MCF 10A (cell line): ENCODE results near the gene AOX1. TPM values are rescaled to one million over a fixed set of nuclear protein-coding genes. Genes with fewer than 3 reads are reported as not detected.
A peak's percentile ranks its signal among the peaks of the same experiment; 100 is the strongest.

Source experiments
- BruUV-seq: library from RNA; stranded (reverse); fragments of 400-500 nt; replicated peaks from 2 replicates; lab custom pipeline; 2021; lab: Mats Ljungman, UMichigan
- CTCF ChIA-PET: fragments of 300-600 bp; sonication (Branson Sonifier 250); formaldehyde crosslinking; extraction: SDS; loops from one replicate; lab custom pipeline; 2021; ENCODE audit warnings: antibody characterized with exemption, inconsistent platforms; lab: Yijun Ruan, JAX
- POLR2A ChIA-PET: fragments of 300-600, 350-650 bp; sonication (Branson Sonifier 250); formaldehyde crosslinking; extraction: SDS; loops from one replicate; lab custom pipeline; 2020; ENCODE audit warnings: antibody characterized with exemption, inconsistent platforms; lab: Yijun Ruan, JAX
- DNase-seq: peaks from one replicate; pipeline ENCODE4 v3.0.0-alpha.2; 2018; ENCODE audit not compliant: unreplicated experiment
- H3K27ac Mint-ChIP-seq: one replicate; pipeline ENCODE4 v1.8.0; 2022; ENCODE audit warnings: mild to moderate bottlenecking, low read depth, mixed read lengths; ENCODE audit not compliant: unreplicated experiment
- H3K27me3 Mint-ChIP-seq: one replicate; pipeline ENCODE4 v1.8.0; 2022; ENCODE audit warnings: mixed read lengths; ENCODE audit not compliant: insufficient read depth, unreplicated experiment
- H3K36me3 Mint-ChIP-seq: one replicate; pipeline ENCODE4 v1.8.0; 2022; ENCODE audit warnings: mild to moderate bottlenecking, moderate library complexity, mixed read lengths; ENCODE audit not compliant: insufficient read depth, unreplicated experiment
- H3K4me1 Mint-ChIP-seq: one replicate; pipeline ENCODE4 v1.8.0; 2022; ENCODE audit warnings: mixed read lengths; ENCODE audit not compliant: insufficient read depth, unreplicated experiment
- H3K4me3 Mint-ChIP-seq: one replicate; pipeline ENCODE4 v1.8.0; 2022; ENCODE audit warnings: mild to moderate bottlenecking, moderate library complexity, mixed read lengths; ENCODE audit not compliant: unreplicated experiment
- H3K9me3 Mint-ChIP-seq: one replicate; pipeline ENCODE4 v1.8.0; 2022; ENCODE audit warnings: mixed read lengths; ENCODE audit not compliant: unreplicated experiment
- intact Hi-C: fragments of 100-400 bp; cut with micrococcal nuclease; formaldehyde crosslinking; loops from 2 replicates; pipeline ENCODE4 v1.14.1; 2022
- total RNA-seq: library from RNA; stranded (reverse); gene quantifications from 2 replicates; pipeline ENCODE4 v1.2.3, GENCODE V29; 2022
- TF ChIP-seq, protein P1 (sequence below): fragments of 200-600 bp; IDR thresholded peaks from one replicate; pipeline ENCODE4 v1.8.0; 2022; ENCODE audit warnings: antibody characterized with exemption, mild to moderate bottlenecking; ENCODE audit not compliant: unreplicated experiment

The AOX1 gene
- total RNA-seq, 1 experiment from 2014 or later, result 54.0 TPM

GRCh38 chr2:200567932-200568331, 17.9 kb upstream of the AOX1 start:
- Mint-ChIP-seq H3K4me3 (no peak overlapping the region), H3K27ac (no peak overlapping the region), H3K9me3 (peaks cover 7% of the 10 kb centered on the region), H3K36me3 (peaks cover 23% of the 10 kb centered on the region), H3K4me1 (no peaks in the 10 kb centered on the region), H3K27me3 (no peaks in the 10 kb centered on the region)
- POLR2A ChIA-PET, result interaction anchor here (0.6 kb wide), 1 partner anchor 12 kb away, joined by 3 read pairs; no protein-coding TSS in a partner anchor
- DNase-seq, result no peak
- BruUV-seq, result no TSS peak
- TF ChIP-seq, protein P1, sequence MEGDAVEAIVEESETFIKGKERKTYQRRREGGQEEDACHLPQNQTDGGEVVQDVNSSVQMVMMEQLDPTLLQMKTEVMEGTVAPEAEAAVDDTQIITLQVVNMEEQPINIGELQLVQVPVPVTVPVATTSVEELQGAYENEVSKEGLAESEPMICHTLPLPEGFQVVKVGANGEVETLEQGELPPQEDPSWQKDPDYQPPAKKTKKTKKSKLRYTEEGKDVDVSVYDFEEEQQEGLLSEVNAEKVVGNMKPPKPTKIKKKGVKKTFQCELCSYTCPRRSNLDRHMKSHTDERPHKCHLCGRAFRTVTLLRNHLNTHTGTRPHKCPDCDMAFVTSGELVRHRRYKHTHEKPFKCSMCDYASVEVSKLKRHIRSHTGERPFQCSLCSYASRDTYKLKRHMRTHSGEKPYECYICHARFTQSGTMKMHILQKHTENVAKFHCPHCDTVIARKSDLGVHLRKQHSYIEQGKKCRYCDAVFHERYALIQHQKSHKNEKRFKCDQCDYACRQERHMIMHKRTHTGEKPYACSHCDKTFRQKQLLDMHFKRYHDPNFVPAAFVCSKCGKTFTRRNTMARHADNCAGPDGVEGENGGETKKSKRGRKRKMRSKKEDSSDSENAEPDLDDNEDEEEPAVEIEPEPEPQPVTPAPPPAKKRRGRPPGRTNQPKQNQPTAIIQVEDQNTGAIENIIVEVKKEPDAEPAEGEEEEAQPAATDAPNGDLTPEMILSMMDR, result no peak
- intact Hi-C loops, result no loop called here
- CTCF ChIA-PET, result interaction anchor here (1.3 to 1.4 kb wide), 2 partner anchors 47 to 150 kb away, joined by 3 read pairs; no protein-coding TSS in a partner anchor

GRCh38 chr2:200575957-200576356, 9.9 kb upstream of the AOX1 start:
- TF ChIP-seq, protein P1, result no peak
- BruUV-seq, result no TSS peak
- H3K27me3 Mint-ChIP-seq, result no peaks in the 10 kb centered on the region
- POLR2A ChIA-PET, result no interaction called here
- H3K9me3 Mint-ChIP-seq, result no peaks in the 10 kb centered on the region
- peaks cover 16% of the 10 kb centered on the region for H3K36me3 Mint-ChIP-seq
- intact Hi-C loops, result loop anchor here (1.0 to 10.0 kb wide), 3 partner anchors 99 to 603 kb away; no protein-coding TSS in a partner anchor
- CTCF ChIA-PET, result interaction anchor here (0.6 to 1.9 kb wide), 13 partner anchors 41 to 616 kb away, joined by 3 to 23 read pairs (median 5); no protein-coding TSS in a partner anchor
- H3K4me3 Mint-ChIP-seq, result no peak overlapping the region
- H3K27ac Mint-ChIP-seq, result no peak overlapping the region
- no peaks in the 10 kb centered on the region for H3K4me1 Mint-ChIP-seq
- DNase-seq, result peak; percentile 26

DNA sequence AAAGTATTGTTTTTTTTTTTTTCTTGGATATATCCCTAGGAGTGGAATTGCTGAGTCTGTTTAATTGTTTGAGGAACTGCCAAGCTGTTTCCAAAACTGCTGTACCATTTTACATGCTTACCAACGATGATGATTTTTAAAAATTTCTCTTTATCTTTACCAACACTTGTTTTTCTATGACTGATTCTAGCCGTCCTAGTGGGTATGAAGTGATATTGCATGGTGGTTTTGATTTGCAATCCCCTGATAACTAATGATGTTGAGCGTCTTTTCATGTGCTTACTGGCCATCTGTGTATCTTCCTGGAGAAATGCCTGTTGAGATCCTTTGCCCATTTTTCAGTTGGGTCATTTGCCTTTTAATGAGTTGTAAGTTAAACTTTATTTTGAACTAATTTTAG, 8.8 kb upstream of the AOX1 start:
- Mint-ChIP-seq H3K27me3 (no peaks in the 10 kb centered on the region), H3K27ac (no peak overlapping the region), H3K36me3 (peaks cover 7% of the 10 kb centered on the region), H3K4me1 (no peaks in the 10 kb centered on the region), H3K4me3 (no peak overlapping the region), H3K9me3 (no peaks in the 10 kb centered on the region)
- no peak for DNase-seq
- ChIA-PET POLR2A (no interaction called here), CTCF (interaction anchor here (0.6 to 1.9 kb wide), 5 partner anchors 14 to 127 kb away, joined by 3 to 23 read pairs (median 5); no protein-coding TSS in a partner anchor)
- intact Hi-C loops, result loop anchor here (2.0 to 10.0 kb wide), 2 partner anchors 98 to 604 kb away; no protein-coding TSS in a partner anchor
- TF ChIP-seq, protein P1, result no peak
- no TSS peak for BruUV-seq

DNA sequence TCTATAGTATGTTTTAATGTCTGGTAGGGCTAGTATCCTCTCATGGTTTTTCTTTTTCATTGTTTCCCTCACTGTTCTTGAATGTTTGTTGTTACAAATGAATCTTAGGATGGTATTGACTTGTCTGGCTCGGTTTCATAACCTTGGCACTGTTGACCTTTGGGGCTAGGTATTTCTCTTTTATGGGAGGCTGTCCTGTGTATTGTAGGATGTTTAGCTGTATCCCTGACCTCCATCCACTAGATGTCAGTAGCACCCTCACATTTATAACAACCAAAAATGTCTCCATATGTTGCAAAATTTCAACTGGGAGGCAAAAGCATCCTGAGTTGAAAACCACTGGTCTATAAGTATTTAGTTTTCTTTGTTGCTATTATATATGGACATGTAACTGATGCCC, 7.0 kb upstream of the AOX1 start:
- ChIA-PET POLR2A (interaction anchor here (0.9 to 2.0 kb wide), 4 partner anchors 36 to 235 kb away, joined by 3 to 9 read pairs (median 4); no protein-coding TSS in a partner anchor), CTCF (interaction anchor here (0.5 to 1.8 kb wide), 22 partner anchors 9 to 606 kb away, joined by 3 to 50 read pairs (median 3); no protein-coding TSS in a partner anchor)
- TF ChIP-seq, protein P1, result peak; percentile 32
- H3K27me3 Mint-ChIP-seq, result no peaks in the 10 kb centered on the region
- no peaks in the 10 kb centered on the region for H3K9me3 Mint-ChIP-seq
- H3K36me3 Mint-ChIP-seq, result peaks cover 7% of the 10 kb centered on the region
- H3K4me1 Mint-ChIP-seq, result no peaks in the 10 kb centered on the region
- H3K4me3 Mint-ChIP-seq, result no peak overlapping the region
- BruUV-seq, result no TSS peak
- H3K27ac Mint-ChIP-seq, result peak overlapping the region; percentile 49
- intact Hi-C loops, result loop anchor here (10.0 kb wide), 1 partner anchor 96 kb away; no protein-coding TSS in a partner anchor
- peak; percentile 49 for DNase-seq
